H1 (cell line): Measurements from ENCODE around the gene SLC12A8. TPM values are rescaled to one million over a fixed set of nuclear protein-coding genes. Genes with fewer than 3 reads are reported as not detected.
A peak's percentile ranks its signal among the peaks of the same experiment; 100 is the strongest.

Source experiments
- CTCF ChIA-PET: fragments of 300-600 bp; sonication (Branson Sonifier 250); formaldehyde crosslinking; loops from one replicate; lab custom pipeline; 2021; ENCODE audit not compliant: partially characterized antibody; lab: Charles Lee
- POLR2A ChIA-PET: fragments of 300-600 bp; sonication (Branson Sonifier 250); formaldehyde crosslinking; loops from one replicate; lab custom pipeline; 2021; ENCODE audit warnings: inconsistent platforms; ENCODE audit not compliant: partially characterized antibody; lab: Charles Lee
- DNase-seq, 2 experiments: peaks; one replicate each; pipeline versions ENCODE4 v3.0.0 to v3.0.0-alpha.2; 2010 to 2022; ENCODE audit warnings: low spot score in 2 of 2, low read depth in 1 of 2, mixed read lengths in 1 of 2
- FAIRE-seq: peaks from 2 replicates; lab custom pipeline; 2011; peaks lifted over from hg19 to GRCh38; lab: Jason Lieb, UNC
- H2AFZ ChIP-seq: 2 replicates; pipeline ENCODE4 v1.8.1; 2012; ENCODE audit warnings: low read length, inconsistent platforms
- H2AK5ac ChIP-seq: 2 replicates; pipeline ENCODE4 v1.6.1; 2013; ENCODE audit warnings: low read depth, low read length
- H2BK120ac ChIP-seq: replicated peaks from 2 replicates; pipeline ENCODE3; 2013; ENCODE audit warnings: low read depth, low read length, inconsistent platforms
- H2BK12ac ChIP-seq: 2 replicates; pipeline ENCODE4 v1.6.1; 2013; ENCODE audit warnings: low read depth, low read length
- H2BK15ac ChIP-seq: 2 replicates; pipeline ENCODE4 v1.6.1; 2013; ENCODE audit warnings: low read length
- H2BK20ac ChIP-seq: 2 replicates; pipeline ENCODE4 v1.6.1; 2013; ENCODE audit warnings: low read length
- H2BK5ac ChIP-seq: 2 replicates; pipeline ENCODE4 v1.6.1; 2013; ENCODE audit warnings: low read depth, low read length
- H3K14ac ChIP-seq: 2 replicates; pipeline ENCODE4 v1.6.1; 2013; ENCODE audit warnings: inconsistent platforms; ENCODE audit not compliant: insufficient read length
- H3K18ac ChIP-seq: 2 replicates; pipeline ENCODE4 v1.6.1; 2013; ENCODE audit warnings: low read length; ENCODE audit errors: extremely low read depth
- H3K23ac ChIP-seq: 2 replicates; pipeline ENCODE4 v1.6.1; 2013; ENCODE audit warnings: inconsistent platforms; ENCODE audit not compliant: insufficient read length
- H3K23me2 ChIP-seq: 2 replicates; pipeline ENCODE4 v1.6.1; 2013; ENCODE audit warnings: low read depth, low read length
- H3K27ac ChIP-seq: 2 replicates; pipeline ENCODE4 v1.6.1; 2011; ENCODE audit warnings: low read depth, low read length, inconsistent platforms
- H3K27me3 ChIP-seq, 4 experiments: replicated peaks in 1 of 4; 1 replicate in 1 of 4; 2 replicates in 3 of 4; pipeline versions ENCODE4 v1.6.1 to v1.8.1; 2011 to 2013; ENCODE audit warnings: low read length in 3 of 4, mild to moderate bottlenecking in 3 of 4, inconsistent platforms in 2 of 4, mixed read lengths in 2 of 4, moderate library complexity in 1 of 4; ENCODE audit not compliant: control insufficient read depth in 3 of 4, insufficient read depth in 3 of 4; ENCODE audit errors: extremely low read depth in 1 of 4
- H3K36me3 ChIP-seq, 4 experiments: 2 replicates each; pipeline versions ENCODE4 v1.6.1 to v1.8.1; 2011 to 2013; ENCODE audit warnings: mild to moderate bottlenecking in 4 of 4, low read length in 3 of 4, moderate library complexity in 2 of 4, control low read depth in 1 of 4, inconsistent platforms in 1 of 4; ENCODE audit not compliant: insufficient read depth in 4 of 4, control insufficient read depth in 2 of 4
- H3K4ac ChIP-seq: replicated peaks from 2 replicates; pipeline ENCODE3; 2013; ENCODE audit warnings: low read length, low read depth, mixed read lengths, inconsistent platforms; ENCODE audit not compliant: insufficient read length
- H3K4me1 ChIP-seq, 4 experiments: replicated peaks in 1 of 4; 1 replicate in 1 of 4; 2 replicates in 3 of 4; pipeline versions ENCODE4 v1.6.1 to v1.8.1; 2011 to 2013; ENCODE audit warnings: low read length in 3 of 4, inconsistent platforms in 2 of 4, mixed read lengths in 1 of 4; ENCODE audit not compliant: insufficient read depth in 4 of 4, control insufficient read depth in 3 of 4
- H3K4me2 ChIP-seq, 2 experiments: 2 replicates each; pipeline versions ENCODE4 v1.6.1 to v1.8.1; 2011 to 2013; ENCODE audit warnings: low read depth in 2 of 2, low read length in 2 of 2, control low read depth in 1 of 2, inconsistent platforms in 1 of 2, mild to moderate bottlenecking in 1 of 2; ENCODE audit not compliant: insufficient read depth in 1 of 2
- H3K4me3 ChIP-seq, 4 experiments: fragments of 200-600, 300-600 bp in 1 of 4; sonication (generic), shearing (Covaris generic), sonication (Bioruptor Twin) in 1 of 4; 2 replicates each; pipeline versions ENCODE4 v1.5.1 to v1.8.1; 2011 to 2016; ENCODE audit warnings: low read length in 4 of 4, low read depth in 3 of 4, control low read depth in 2 of 4, inconsistent platforms in 2 of 4, mild to moderate bottlenecking in 2 of 4, mixed read lengths in 1 of 4, moderate library complexity in 1 of 4; ENCODE audit not compliant: insufficient read depth in 2 of 4; ENCODE audit errors: extremely low read depth in 1 of 4
- H3K56ac ChIP-seq: replicated peaks from 2 replicates; pipeline ENCODE3; 2013; ENCODE audit warnings: low read depth, mild to moderate bottlenecking, mixed read lengths, low read length, inconsistent platforms; ENCODE audit not compliant: insufficient read length
- H3K79me1 ChIP-seq: 2 replicates; pipeline ENCODE4 v1.6.1; 2013; ENCODE audit warnings: low read depth, low read length, control low read depth
- H3K79me2 ChIP-seq, 2 experiments: 2 replicates each; pipeline versions ENCODE4 v1.6.1 to v1.8.1; 2012 to 2013; ENCODE audit warnings: low read length in 2 of 2, mild to moderate bottlenecking in 2 of 2, inconsistent platforms in 1 of 2; ENCODE audit not compliant: insufficient read depth in 2 of 2, control insufficient read depth in 1 of 2
- H3K9ac ChIP-seq, 4 experiments: replicated peaks in 1 of 4; 1 replicate in 1 of 4; 2 replicates in 3 of 4; pipeline versions ENCODE4 v1.6.1 to v1.8.1; 2011 to 2013; ENCODE audit warnings: low read depth in 3 of 4, low read length in 3 of 4, control low read depth in 2 of 4, mild to moderate bottlenecking in 2 of 4, moderate library complexity in 2 of 4, inconsistent platforms in 1 of 4; ENCODE audit errors: extremely low read depth in 1 of 4
- H3K9me3 ChIP-seq, 2 experiments: 2 replicates each; pipeline versions ENCODE4 v1.6.1 to v1.8.1; 2012 to 2013; ENCODE audit warnings: mild to moderate bottlenecking in 2 of 2, moderate library complexity in 2 of 2, control low read depth in 1 of 2, inconsistent platforms in 1 of 2, low read depth in 1 of 2, low read length in 1 of 2, mixed read lengths in 1 of 2; ENCODE audit not compliant: insufficient read depth in 2 of 2
- H4K20me1 ChIP-seq, 2 experiments: replicated peaks in 1 of 2; 2 replicates each; pipeline versions ENCODE3 to v1.8.1; 2011 to 2013; ENCODE audit warnings: inconsistent platforms in 2 of 2, low read length in 2 of 2, mild to moderate bottlenecking in 1 of 2; ENCODE audit not compliant: insufficient read depth in 2 of 2, control insufficient read depth in 1 of 2
- H4K5ac ChIP-seq: 2 replicates; pipeline ENCODE4 v1.6.1; 2013; ENCODE audit warnings: low read length, low read depth, mixed read lengths, inconsistent platforms; ENCODE audit not compliant: insufficient read length
- H4K8ac ChIP-seq: 2 replicates; pipeline ENCODE4 v1.8.0; 2013; ENCODE audit warnings: mild to moderate bottlenecking, moderate library complexity, low read length, inconsistent platforms; ENCODE audit not compliant: insufficient read depth; ENCODE audit errors: extremely low read depth
- H4K91ac ChIP-seq: replicated peaks from 2 replicates; pipeline ENCODE3; 2013; ENCODE audit warnings: low read length, mixed read lengths, inconsistent platforms; ENCODE audit not compliant: insufficient read length
- BACH1 ChIP-seq: IDR thresholded peaks from 2 replicates; pipeline ENCODE4 v1.6.1; 2012; ENCODE audit warnings: low read length, improper control_type of control experiment
- FOSL1 ChIP-seq: IDR thresholded peaks from 2 replicates; pipeline ENCODE4 v1.6.1; 2011; ENCODE audit warnings: mild to moderate bottlenecking, low read depth, low read length, moderate library complexity; ENCODE audit not compliant: insufficient read depth
- SP2 ChIP-seq: IDR thresholded peaks from 2 replicates; pipeline ENCODE4 v1.6.1; 2012; ENCODE audit warnings: mild to moderate bottlenecking, low read length, inconsistent platforms
- TAF1 ChIP-seq: IDR thresholded peaks from 2 replicates; pipeline ENCODE4 v1.6.1; 2011; ENCODE audit warnings: mild to moderate bottlenecking, low read depth, low read length
- WGBS, 2 experiments: shearing (Covaris generic) in 1 of 2; methylation state at CpG; one replicate each; pipeline versions ENCODE4 v1.1.6 to v1.1.7; 2013 to 2015; ENCODE audit warnings: low lambda C conversion rate in 2 of 2, mixed read lengths in 2 of 2, inconsistent platforms in 1 of 2, low coverage in 1 of 2, missing lambda C conversion rate in 1 of 2; ENCODE audit not compliant: insufficient replicate concordance in 2 of 2, insufficient coverage in 1 of 2, insufficient read length in 1 of 2; ENCODE audit errors: extremely low coverage in 1 of 2, missing lambda C conversion rate in 1 of 2; 5-methylcytosine and 5-hydroxymethylcytosine counted together
- polyA plus RNA-seq, 7 experiments: library from polyadenylated mRNA; depleted of rRNA in 3 of 7; stranded (reverse) in 5 of 7; unstranded in 2 of 7; fragments of >200 nt in 5 of 7; fragments of 200-250 nt in 2 of 7; gene quantifications; 1 replicate in 5 of 7; 2 replicates in 1 of 7; 4 replicates in 1 of 7; pipeline versions ENCODE4 v1.2.1 to v1.2.3, GENCODE V29; 2011 to 2013; ENCODE audit warnings: missing spikeins in 2 of 7, mixed read lengths in 2 of 7
- total RNA-seq: library from RNA; stranded (reverse); fragmentation: NEBNext Ultra II Directional; extraction: Animal tissue kit (Norgen Biotek cat#: 25700); gene quantifications from 2 replicates; pipeline ENCODE4 v1.2.1, GENCODE V29; 2021

SLC12A8 gene
- total and polyA plus RNA-seq, 2 of the 8 experiments (the other 6 are each of a cell fraction or from before 2014, with no cell fraction given), result 13.7 to 14.4 TPM

DNA sequence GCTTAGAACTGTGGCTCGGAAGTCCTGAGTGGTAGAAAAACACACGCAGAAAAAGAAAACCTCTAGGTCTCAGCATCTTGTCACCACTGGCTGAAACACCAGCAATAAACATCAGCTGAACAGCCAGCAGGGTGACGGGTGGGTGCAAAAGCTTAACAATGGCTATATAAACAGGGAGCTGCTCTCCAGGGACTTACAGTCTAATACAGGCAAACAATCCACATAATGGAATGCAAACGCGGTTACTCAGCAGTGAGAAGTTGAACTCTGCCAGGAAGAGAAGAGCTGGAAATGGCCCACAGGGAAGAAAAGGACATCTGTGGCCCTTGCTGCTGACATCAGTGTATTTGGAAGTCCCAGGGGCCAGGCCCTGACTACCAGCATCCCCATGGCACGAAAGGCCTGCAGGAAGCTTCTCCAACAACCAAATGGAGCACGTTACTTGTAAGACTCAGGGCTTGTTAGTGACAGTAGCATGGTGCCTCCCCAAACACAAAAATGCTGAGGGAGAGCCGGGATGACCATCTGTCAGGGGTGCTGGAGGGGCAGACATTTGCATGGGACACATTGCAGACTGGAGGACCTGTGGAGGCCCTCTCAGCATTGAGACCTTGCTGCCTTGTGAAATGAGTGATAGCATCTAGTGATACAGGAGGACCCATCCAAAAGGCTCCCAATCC is 159.8 kb downstream of the SLC12A8 start:
- Histone ChIP-seq H3K27me3 (peaks cover 7 to 25% (median 14%) of the 10 kb centered on the region in 4 experiments), H3K14ac (no peak overlapping the region), H3K23ac (no peak overlapping the region), H3K79me1 (peaks cover 3% of the 10 kb centered on the region; the same call in 1 of the 2 replicates), H2AK5ac (no peak overlapping the region), H3K4me2 (peak overlapping the region; percentile 57 to 58; a peak in 3 of 4 replicates), H2BK12ac (peak overlapping the region; percentile 56; the same call in 1 of the 2 replicates), H3K4me3 (no peak overlapping the region), H3K56ac (no peak overlapping the region), H3K9me3 (no peaks in the 10 kb centered on the region), H2BK20ac (0 out of 2 replicates have a peak overlapping the region, but pooled peaks have one; percentile 29), H3K36me3 (no peaks in the 10 kb centered on the region), H3K18ac (no peak overlapping the region), H2AFZ (no peak overlapping the region), H3K4me1 (peaks cover 14 to 30% (median 27%) of the 10 kb centered on the region in 4 experiments), H3K23me2 (peaks cover 9% of the 10 kb centered on the region; the same call in 1 of the 2 replicates), H3K27ac (no peak overlapping the region), H2BK120ac (no peak overlapping the region), H4K8ac (no peak overlapping the region), H3K79me2 (no peaks in the 10 kb centered on the region), H4K91ac (no peak overlapping the region), H2BK5ac (no peak overlapping the region), H2BK15ac (0 out of 2 replicates have a peak overlapping the region, but pooled peaks have one; percentile 8), H3K4ac (peak overlapping the region; percentile 19), H3K9ac (no peak overlapping the region), H4K5ac (no peak overlapping the region), H4K20me1 (no peaks in the 10 kb centered on the region)
- 62% methylated on average over 8 of the region's 8 CpGs; no CpG with 5 or more reads in 1 of the 2 experiments for WGBS, 2 experiments
- TF ChIP-seq SP2, result no peak
- TF ChIP-seq FOSL1, result no peak
- no peak for TF ChIP-seq TAF1
- no peak for TF ChIP-seq BACH1
- ChIA-PET POLR2A (interaction anchor here (0.9 kb wide), 1 partner anchor 23 kb away, joined by 5 read pairs; no protein-coding TSS in a partner anchor), CTCF (interaction anchor here (0.6 to 1.9 kb wide), 11 partner anchors 9 to 113 kb away, joined by 3 to 6 read pairs (median 4); no protein-coding TSS in a partner anchor)
- DNase-seq (no peak), FAIRE-seq (no peak)
